HG02943 (cell line): ENCODE measurements around the gene PKD1.
"Not testable (repeated sequence)": the region's sequence is repeated elsewhere in the genome, so short reads cannot be mapped to it uniquely, and the experiment has no call there.

Experiments used
- ATAC-seq: cut with Tn5 transposase; IDR thresholded peaks from one replicate; pipeline ENCODE4 v1.9.1; 2021; ENCODE audit warnings: mild to moderate bottlenecking, low read depth, moderate library complexity; ENCODE audit not compliant: unreplicated experiment

PKD1 gene

DNA sequence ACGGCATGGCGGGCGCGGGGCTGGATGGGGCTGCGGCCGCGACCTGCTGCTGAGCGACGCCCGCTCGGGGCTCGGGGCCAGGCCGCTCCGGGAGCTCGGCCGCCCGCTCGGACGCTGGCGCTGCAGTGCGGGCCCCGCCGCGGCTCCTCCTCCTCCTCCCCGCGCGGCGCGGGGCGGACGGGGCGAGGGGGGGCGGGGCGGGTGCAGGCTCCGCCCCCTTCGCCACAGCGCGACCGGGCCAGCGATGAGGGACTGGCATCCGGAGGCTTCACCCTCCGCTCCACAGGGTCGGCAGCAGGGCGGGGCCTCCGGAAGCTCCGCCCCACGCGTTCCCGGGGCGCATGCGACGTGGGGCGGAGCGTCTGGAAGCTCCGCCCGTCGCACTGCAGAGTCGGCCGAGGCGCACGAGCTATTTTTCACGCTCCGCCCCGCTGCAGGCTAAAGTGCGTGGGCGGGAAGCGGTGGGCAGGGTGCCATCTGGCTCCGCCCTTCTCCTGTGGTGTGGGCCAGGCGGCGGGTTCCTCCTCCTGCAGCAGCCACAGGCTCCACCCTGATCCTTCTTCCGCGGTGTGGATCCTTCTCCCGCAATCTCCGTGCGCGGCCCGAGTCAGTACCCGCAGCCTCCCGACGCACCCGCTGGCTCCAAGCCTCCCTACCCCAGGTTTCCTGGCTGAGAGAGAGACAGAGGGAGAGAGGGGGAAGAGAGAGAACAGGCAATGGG lies at the start of gene PKD1:
TSS of gene PKD1 (minus strand) at position 129 of the 721 bp plus-strand sequence. CDS start 209 bp downstream, outside the sequence.
- not testable (repeated sequence) for ATAC-seq

DNA sequence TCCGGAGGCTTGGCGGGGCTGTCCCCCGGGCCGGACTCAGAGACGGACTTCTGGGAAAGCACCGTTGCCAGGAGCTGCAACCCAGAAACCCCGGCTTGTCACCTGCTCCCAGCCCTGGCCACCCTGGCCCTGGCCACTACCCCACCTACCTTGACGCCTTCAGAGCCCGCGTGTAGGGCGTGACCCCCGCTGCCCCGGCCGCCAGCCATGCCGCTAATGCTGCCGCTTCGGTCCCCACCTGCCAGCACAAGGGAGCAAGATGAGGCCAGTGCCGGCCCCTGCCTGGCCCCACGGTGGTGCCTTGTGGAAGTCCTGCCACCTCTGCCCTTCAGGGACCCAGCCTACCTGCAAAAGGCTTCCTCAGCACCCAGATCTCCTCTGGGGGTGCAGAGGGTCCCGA lies 49.3 kb upstream of the PKD1 start:
- no peak for ATAC-seq

GRCh38 chr16:2184346-2184745 lies 48.6 kb upstream of the PKD1 start:
- ATAC-seq, result no peak

DNA sequence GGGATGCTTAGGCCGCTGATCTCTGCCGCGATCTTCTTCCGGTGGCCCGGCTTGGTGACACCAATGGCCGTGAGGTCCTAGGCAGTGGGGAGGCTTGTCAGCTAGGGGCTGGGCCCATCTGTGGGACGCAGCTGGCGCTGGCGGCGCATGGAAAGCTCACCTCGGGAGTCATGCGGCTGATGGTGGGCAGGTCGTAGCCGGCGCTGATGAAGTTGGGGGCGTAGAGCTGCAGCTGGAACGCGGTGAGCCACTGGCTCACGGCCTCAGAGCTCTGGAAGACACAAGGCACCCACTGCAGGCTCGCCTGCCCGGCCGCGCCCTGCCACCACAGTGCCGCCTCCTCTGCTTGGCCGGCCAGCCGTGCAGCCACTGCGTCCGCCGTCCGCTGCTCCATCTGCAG lies 48.0 kb upstream of the PKD1 start:
- no peak for ATAC-seq

DNA sequence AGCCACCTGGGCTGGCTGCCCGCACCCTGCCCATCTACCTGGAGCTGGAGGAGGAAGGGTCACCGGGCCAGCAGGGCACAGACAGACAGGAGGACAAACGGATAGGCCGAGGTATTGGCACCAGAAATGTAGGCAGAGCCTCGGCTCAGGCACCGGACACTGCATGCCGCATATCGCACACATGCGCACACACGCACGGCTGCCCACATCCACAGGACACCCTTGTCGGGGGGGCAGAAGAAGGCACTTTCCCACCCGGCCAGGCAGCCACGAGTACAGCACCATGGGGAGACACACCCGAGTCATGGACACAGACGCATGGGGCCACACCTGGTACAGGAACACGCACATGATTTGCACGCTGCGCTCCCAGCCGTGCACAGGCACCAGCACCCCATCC lies 46.3 kb upstream of the PKD1 start:
- ATAC-seq, result no peak

DNA sequence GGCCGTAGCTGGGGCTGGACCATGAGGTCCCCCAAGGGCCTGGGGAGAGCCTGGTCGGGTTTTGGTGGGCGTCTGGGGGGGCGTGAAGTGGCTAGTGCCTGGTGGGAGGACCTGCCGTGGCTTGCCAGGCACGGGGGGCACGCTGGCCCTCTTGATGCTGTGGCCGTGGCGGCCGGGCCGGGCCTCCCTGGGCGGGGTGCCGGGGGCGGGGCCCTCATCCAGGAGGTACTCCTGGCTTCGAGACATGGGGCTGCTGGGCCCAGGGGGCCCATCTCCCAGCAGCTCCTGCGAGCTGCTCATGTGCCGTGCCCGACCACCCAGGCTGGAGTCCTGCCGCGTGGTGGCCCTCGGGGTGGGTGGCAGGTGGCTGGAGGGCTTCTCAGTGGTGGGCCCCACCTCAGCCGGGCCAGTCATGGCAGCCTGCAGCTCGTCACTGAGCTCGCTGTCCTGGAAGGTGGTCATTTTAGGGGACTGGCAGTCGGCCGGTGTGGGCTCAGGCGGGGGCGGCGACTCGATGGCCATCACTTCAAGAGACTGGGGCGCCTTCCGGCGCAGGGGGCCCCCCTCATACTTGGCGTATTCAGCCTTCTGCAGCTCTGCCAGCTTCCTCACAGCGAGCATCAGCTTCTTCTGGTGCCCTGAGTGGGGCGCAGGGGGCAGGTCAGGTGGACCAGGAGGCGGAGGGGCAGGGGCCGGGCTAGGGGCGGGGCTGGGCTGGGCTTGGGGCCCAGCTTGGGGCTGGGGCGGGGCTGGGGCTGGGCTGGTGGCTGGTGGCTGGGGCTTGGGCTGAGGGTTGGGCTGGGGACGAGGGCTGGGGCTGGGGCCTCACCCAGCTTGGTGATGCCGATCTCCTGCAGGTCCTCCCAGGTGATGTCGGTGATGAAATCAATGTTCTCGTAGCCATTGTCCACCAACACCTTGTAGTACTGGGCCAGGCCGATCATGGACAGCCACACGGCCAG lies 45.5 kb upstream of the PKD1 start:
- no peak for ATAC-seq

- ATAC-seq, result no peak
These were observed 44.8 kb upstream of the PKD1 start for GRCh38 chr16:2180461-2180860.

GRCh38 chr16:2179576-2179975 lies 43.9 kb upstream of the PKD1 start:
- ATAC-seq, result no peak

DNA sequence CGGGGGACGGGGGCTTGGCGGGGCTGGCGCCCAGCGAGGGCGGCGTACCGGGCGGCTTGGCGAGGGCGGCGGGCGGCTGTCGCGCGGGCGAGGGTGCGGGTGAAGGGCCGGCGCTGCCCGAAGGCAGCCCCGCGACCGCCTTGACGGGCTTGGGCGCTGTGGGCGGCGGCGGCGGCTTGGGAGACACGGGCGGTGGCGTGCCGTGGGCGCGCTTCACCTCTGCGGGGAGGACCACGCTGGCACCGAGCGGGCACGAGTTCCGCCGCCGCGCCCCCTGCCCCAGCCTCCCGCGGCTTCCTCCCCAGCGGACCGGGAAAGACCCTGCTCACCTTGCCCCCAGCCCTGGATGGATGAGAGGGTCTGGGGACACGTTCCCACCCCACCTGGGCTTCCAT lies 43.4 kb upstream of the PKD1 start:
- ATAC-seq, result no peak

- ATAC-seq, result no peak
These were observed 42.8 kb upstream of the PKD1 start for GRCh38 chr16:2178321-2179106.

DNA sequence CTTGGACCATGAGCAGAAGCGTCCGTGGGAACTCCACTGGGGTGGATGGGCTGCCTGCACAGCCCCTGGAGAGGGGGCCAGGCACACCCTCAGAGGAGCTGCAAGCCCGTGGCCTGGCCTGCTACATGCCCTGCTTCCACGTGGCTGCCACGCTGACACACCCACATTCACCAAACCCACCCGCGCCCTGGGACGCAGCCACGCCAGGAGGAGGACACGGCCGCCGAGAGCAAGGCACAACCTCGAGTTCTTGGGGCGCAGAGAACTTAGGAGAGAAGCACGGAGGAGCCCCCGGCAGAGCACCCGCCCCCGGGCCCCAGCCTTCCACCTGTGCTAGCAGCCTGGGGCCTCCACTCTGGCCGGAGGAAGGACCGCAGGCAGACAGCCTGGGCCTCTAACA lies 41.9 kb upstream of the PKD1 start:
- ATAC-seq, result no peak

DNA sequence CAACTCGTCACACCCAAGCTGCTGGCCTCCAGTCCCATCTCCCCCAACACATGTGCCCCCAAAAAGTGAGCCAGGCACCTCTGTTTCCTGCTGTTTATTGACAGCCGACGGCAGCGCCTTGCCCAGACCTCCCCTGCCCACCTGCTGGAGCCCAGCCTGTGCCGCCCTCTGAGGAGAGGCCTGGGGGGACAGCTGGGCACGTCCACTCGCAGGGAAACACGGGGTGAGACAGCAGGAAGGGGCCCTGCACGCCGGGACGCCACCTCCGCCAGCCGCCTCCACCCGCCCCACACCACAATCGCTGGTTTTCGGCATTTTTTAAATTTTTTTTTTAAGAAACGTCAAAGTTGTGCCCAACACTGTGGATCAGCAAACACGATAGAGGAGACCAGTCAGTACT lies 41.4 kb upstream of the PKD1 start:
- ATAC-seq, result no peak

- no peak for ATAC-seq
These were observed 40.3 kb upstream of the PKD1 start for GRCh38 chr16:2176047-2176446.

DNA sequence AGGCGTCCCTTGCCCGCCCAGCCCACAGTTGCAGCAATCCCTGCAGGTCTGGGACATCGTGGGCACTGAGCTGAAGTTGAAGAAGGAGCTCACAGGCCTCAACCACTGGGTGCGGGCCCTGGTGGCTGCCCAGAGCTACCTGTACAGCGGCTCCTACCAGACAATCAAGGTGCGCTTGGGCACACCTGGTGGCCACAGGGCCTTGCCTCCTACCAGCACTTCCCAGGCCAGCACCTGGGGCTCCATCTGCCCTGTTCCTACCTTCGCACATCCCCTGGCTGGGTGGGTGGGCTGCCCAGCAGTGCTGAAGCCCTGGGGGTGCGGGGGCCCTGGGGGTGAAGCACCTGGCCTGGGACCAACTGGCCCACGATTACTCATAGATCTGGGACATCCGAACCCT lies 39.8 kb upstream of the PKD1 start:
- no peak for ATAC-seq

GRCh38 chr16:2174396-2175131 lies 38.9 kb upstream of the PKD1 start:
- ATAC-seq, result no peak

DNA sequence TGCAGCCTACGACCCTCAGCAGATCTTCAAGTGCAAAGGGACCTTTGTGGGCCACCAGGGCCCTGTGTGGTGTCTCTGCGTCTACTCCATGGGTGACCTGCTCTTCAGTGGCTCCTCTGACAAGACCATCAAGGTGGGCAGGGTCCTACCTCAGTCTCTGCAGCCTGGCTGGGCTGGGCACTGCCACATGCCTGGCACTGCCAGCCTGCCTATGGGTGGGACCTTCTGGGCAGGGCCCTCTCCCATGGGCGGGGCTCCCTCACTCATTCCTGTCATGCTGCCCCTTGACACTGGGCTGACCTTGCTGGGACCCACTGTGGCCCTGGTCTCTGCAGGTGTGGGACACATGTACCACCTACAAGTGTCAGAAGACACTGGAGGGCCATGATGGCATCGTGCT lies 38.2 kb upstream of the PKD1 start:
- no peak for ATAC-seq

- ATAC-seq, result no peak
These were observed 37.7 kb upstream of the PKD1 start for GRCh38 chr16:2173366-2173765.

GRCh38 chr16:2172688-2173335 lies 37.1 kb upstream of the PKD1 start:
- no peak for ATAC-seq

DNA sequence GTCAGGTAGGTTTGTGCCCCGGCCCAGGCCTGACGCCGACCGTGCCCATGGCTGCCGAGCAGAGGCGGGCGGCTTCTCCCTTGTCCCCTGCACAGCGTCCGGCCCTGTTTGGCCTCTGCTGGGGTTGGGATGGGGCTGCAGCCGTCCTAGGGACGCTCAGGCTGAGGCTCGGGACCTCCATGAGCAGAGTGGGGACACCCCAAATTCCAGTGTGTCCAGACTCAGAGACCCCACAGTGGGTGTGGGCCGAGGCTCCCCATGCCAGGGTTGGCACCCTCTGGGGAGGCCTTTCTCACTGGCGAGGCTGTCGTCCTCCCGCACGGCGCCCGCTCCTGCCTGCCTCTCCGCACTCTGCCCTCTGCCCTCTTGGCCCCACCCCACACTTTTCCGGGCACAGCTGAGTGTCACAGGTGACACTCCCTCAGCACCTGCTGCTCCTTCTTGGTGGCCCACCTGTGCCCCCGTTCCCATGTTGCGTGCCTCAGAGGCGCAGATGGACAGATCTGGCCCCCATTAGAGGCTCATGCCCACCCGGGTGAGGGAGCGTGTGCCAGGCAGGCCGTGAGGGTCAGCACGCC lies 36.0 kb upstream of the PKD1 start:
- no peak for ATAC-seq
